GM12892 (cell line): ENCODE measurements around the gene PRLR.

Experiments
- POLR2A ChIP-seq: IDR thresholded peaks from 2 replicates; pipeline ENCODE4 v1.6.1; 2011; ENCODE audit warnings: low read depth, low read length, control low read depth
- POLR2AphosphoS5 ChIP-seq: IDR thresholded peaks from 2 replicates; pipeline ENCODE4 v1.6.1; 2011; ENCODE audit warnings: low read depth, low read length, control low read depth
- TAF1 ChIP-seq: IDR thresholded peaks from 2 replicates; pipeline ENCODE4 v1.6.1; 2011; ENCODE audit warnings: low read depth, mild to moderate bottlenecking, control low read depth, low read length, borderline replicate concordance

- TF ChIP-seq POLR2AphosphoS5 (no peak), POLR2A (no peak), TAF1 (no peak)
Observed at GRCh38 chr5:35094948-35095347, 135.3 kb downstream of the PRLR start.
